Kidney (tissue), 14 donors: ENCODE measurements around the gene MTFR2. TPM values are rescaled to one million over a fixed set of nuclear protein-coding genes. Genes with fewer than 3 reads are reported as not detected.

Experiments used
- DNase-seq, 5 donors: peaks; one replicate each; pipeline ENCODE4 v3.0.0-alpha.2; 2013 to 2020
- FAIRE-seq: peaks from 2 replicates; lab custom pipeline; 2012; peaks lifted over from hg19 to GRCh38; lab: Jason Lieb, UNC
- H3K27ac ChIP-seq, 2 donors: one replicate each; pipeline ENCODE4 v1.7.0; 2013; ENCODE audit warnings: low read depth in 2 of 2, low read length in 2 of 2, inconsistent platforms in 1 of 2
- H3K27me3 ChIP-seq: one replicate; pipeline ENCODE4 v1.7.1; 2013; ENCODE audit warnings: low read length, inconsistent platforms; ENCODE audit not compliant: control insufficient read depth, insufficient read depth
- H3K36me3 ChIP-seq, 3 donors: one replicate each; pipeline versions ENCODE4 v1.7.0 to v1.7.1; 2013; ENCODE audit warnings: low read length in 3 of 3, control low read depth in 1 of 3, inconsistent platforms in 1 of 3; ENCODE audit not compliant: insufficient read depth in 3 of 3, control insufficient read depth in 2 of 3
- H3K4me1 ChIP-seq, 3 donors: one replicate each; pipeline versions ENCODE4 v1.7.0 to v1.7.1; 2013; ENCODE audit warnings: low read length in 3 of 3, inconsistent platforms in 1 of 3, low read depth in 1 of 3; ENCODE audit not compliant: control insufficient read depth in 2 of 3, insufficient read depth in 2 of 3
- H3K4me3 ChIP-seq, 3 donors: one replicate each; pipeline versions ENCODE4 v1.7.0 to v1.8.1; 2013; ENCODE audit warnings: low read length in 3 of 3, control low read depth in 1 of 3, inconsistent platforms in 1 of 3
- H3K9ac ChIP-seq, 3 donors: one replicate each; pipeline versions ENCODE4 v1.7.0 to v1.7.1; 2013; ENCODE audit warnings: low read length in 3 of 3, control low read depth in 1 of 3, inconsistent platforms in 1 of 3
- H3K9me3 ChIP-seq, 3 donors: one replicate each; pipeline versions ENCODE4 v1.7.0 to v1.7.1; 2013; ENCODE audit warnings: low read length in 3 of 3, control low read depth in 1 of 3, inconsistent platforms in 1 of 3; ENCODE audit not compliant: control insufficient read depth in 2 of 3, insufficient read depth in 1 of 3
- CTCF ChIP-seq: IDR thresholded peaks from 3 replicates; pipeline ENCODE4 v1.5.1; 2012; ENCODE audit warnings: mild to moderate bottlenecking, moderate library complexity, borderline replicate concordance; ENCODE audit not compliant: insufficient read depth; ENCODE audit errors: extremely low read depth
- intact Hi-C: fragments of 100-400 bp; cut with DNase I; formaldehyde crosslinking; loops from one replicate; pipeline ENCODE4 v1.11.1; 2022
- polyA plus RNA-seq: library from polyadenylated mRNA; stranded (reverse); fragments of 350-450 nt; fragmentation: Illumina TruSeq; extraction: RNeasy Lipid Tissue Mini Kit (QIAGEN cat#74804); gene quantifications from one replicate; pipeline ENCODE4 v1.2.3, GENCODE V29; 2014; ENCODE audit warnings: low read depth, low replicate concordance; ENCODE audit not compliant: insufficient read depth
- total RNA-seq: library from RNA; stranded (reverse); fragmentation: NEBNext Ultra II Directional; extraction: Animal tissue kit (Norgen Biotek cat#: 25700); gene quantifications from one replicate; pipeline ENCODE4 v1.2.1, GENCODE V29; 2021
- donor health status: control.
- donor health status: control.
- donor health status: control.
- donor health status: control.
- donor health status: control.
- donor health status: DM: yes; HTN: yes; CAD: no.
- donor health status: Normal renal cell carcinoma (clear cell type).

The MTFR2 gene
- total and polyA plus RNA-seq, 2 donors from 2014 or later, result 0.65 to 1.3 TPM

GRCh38 chr6:136188486-136188885 is 61.6 kb downstream of the MTFR2 start:
- no peak for TF ChIP-seq CTCF
- FAIRE-seq, result no peak
- Histone ChIP-seq H3K4me3 (no peak overlapping the region), H3K27ac (no peak overlapping the region), H3K36me3 (peaks cover 0 to 10% (median 9%) of the 10 kb centered on the region in 3 donors), H3K4me1 (no peaks in the 10 kb centered on the region), H3K27me3 (no peaks in the 10 kb centered on the region), H3K9me3 (no peaks in the 10 kb centered on the region), H3K9ac (no peak overlapping the region)
- DNase-seq, result no peak
- intact Hi-C loops, result no loop called here

DNA sequence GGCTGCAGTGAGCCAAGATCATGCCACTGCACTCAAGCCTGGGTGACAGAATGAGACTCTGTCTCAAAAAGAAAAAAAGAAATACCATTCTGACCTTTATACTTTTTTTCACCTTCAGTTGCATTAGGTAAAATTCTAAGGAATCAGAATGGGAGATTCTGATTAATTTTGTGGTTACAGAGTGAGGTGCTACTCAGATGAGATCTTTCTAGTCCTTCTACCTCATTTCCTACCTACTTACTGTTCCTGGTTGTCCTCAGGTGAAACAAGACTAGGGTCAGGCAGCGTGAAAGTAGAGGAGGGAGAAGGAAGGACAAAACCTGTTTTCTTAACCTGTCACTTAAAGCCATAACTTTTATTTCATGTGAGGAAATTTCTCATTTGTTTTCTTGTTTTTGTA is 63.7 kb downstream of the MTFR2 start:
- H3K9ac ChIP-seq, result no peak overlapping the region
- no peak for TF ChIP-seq CTCF
- H3K27ac ChIP-seq, result no peak overlapping the region
- H3K36me3 ChIP-seq, result peaks cover 0 to 10% (median 6%) of the 10 kb centered on the region in 3 donors
- H3K4me1 ChIP-seq, result no peaks in the 10 kb centered on the region
- no peak overlapping the region for H3K4me3 ChIP-seq
- no peaks in the 10 kb centered on the region for H3K27me3 ChIP-seq
- FAIRE-seq (no peak), DNase-seq (no peak)
- intact Hi-C loops, result no loop called here
- H3K9me3 ChIP-seq, result no peaks in the 10 kb centered on the region

DNA sequence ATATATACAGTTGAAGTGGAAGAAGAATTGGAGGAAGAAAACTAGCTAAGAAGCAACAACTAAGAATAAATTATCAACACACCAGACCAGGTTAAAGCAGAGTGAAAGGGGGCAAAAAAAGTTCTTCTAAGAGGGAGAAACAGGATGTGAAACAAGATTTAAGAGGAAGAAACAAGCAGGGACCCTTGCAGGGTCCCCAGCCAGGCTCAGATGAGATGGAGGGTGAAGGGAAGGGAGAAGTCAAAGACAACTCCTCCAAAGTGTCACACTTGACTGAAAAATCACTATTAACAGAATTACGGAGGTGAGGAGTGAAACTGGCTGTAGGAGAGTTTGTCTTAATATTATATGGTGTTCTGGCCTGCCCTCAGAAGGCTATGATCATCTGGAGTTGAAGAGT is 65.4 kb downstream of the MTFR2 start:
- Histone ChIP-seq H3K4me3 (no peak overlapping the region), H3K36me3 (peaks cover 0 to 8% (median 6%) of the 10 kb centered on the region in 3 donors), H3K27me3 (no peaks in the 10 kb centered on the region), H3K4me1 (peaks cover 0 to 5% (median 0%) of the 10 kb centered on the region in 3 donors), H3K9me3 (no peaks in the 10 kb centered on the region), H3K9ac (no peak overlapping the region), H3K27ac (no peak overlapping the region)
- no peak for FAIRE-seq
- DNase-seq, result no peak
- intact Hi-C loops, result no loop called here
- no peak for TF ChIP-seq CTCF

GRCh38 chr6:136181861-136182260 is 68.2 kb downstream of the MTFR2 start:
- H3K27ac ChIP-seq, result no peak overlapping the region
- H3K9ac ChIP-seq, result no peak overlapping the region
- no peak overlapping the region for H3K4me3 ChIP-seq
- DNase-seq (no peak), FAIRE-seq (no peak)
- H3K27me3 ChIP-seq, result no peaks in the 10 kb centered on the region
- H3K36me3 ChIP-seq, result peaks cover 0 to 5% (median 0%) of the 10 kb centered on the region in 3 donors
- H3K4me1 ChIP-seq, result peaks cover 0 to 5% (median 0%) of the 10 kb centered on the region in 3 donors
- no peaks in the 10 kb centered on the region for H3K9me3 ChIP-seq
- TF ChIP-seq CTCF, result no peak
- intact Hi-C loops, result no loop called here
